ENCODE results near the gene KIAA1217. TPM values are rescaled to one million over a fixed set of nuclear protein-coding genes. Genes with fewer than 3 reads are reported as not detected.

Gene KIAA1217
- total RNA-seq, 4 donors from 2014 or later, result 34.8 to 66.8 (median 52.9) TPM

- no peak for DNase-seq (ENCODE audit: low spot score in 2 of 2)
- 80 to 84% methylated on average over 11 of the region's 11 CpGs for WGBS, 2 donors
- intact Hi-C loops (cut with DNase I; ENCODE audit: low total_unique reads), result no loop called here
- TF ChIP-seq POLR2A (IDR thresholded peaks at IDR 0.05), result no peak
- TF ChIP-seq CTCF (IDR thresholded peaks at IDR 0.05), result no peak
- no peak overlapping the region for H3K4me3 ChIP-seq (ENCODE audit: low read depth, poor library complexity, severe bottlenecking)
Observed at GRCh38 chr10:24292304-24293293, 83.7 kb downstream of the KIAA1217 start.

GRCh38 chr10:24299578-24300260, 90.8 kb downstream of the KIAA1217 start:
- no peak overlapping the region for H3K4me3 ChIP-seq (ENCODE audit: low read depth, poor library complexity, severe bottlenecking)
- intact Hi-C loops (cut with DNase I; ENCODE audit: low total_unique reads), result no loop called here
- DNase-seq (ENCODE audit: low spot score in 2 of 2), result no peak
- 88 to 93% methylated on average over 6 of the region's 6 CpGs for WGBS, 2 donors
- TF ChIP-seq POLR2A (IDR thresholded peaks at IDR 0.05), result no peak
- TF ChIP-seq CTCF (IDR thresholded peaks at IDR 0.05), result no peak

- WGBS, 2 donors, result 76 to 78% methylated on average over 8 of the region's 8 CpGs
- TF ChIP-seq CTCF (IDR thresholded peaks at IDR 0.05) (no peak), POLR2A (IDR thresholded peaks at IDR 0.05) (no peak)
- no peak overlapping the region for H3K4me3 ChIP-seq (ENCODE audit: low read depth, poor library complexity, severe bottlenecking)
- no peak for DNase-seq (ENCODE audit: low spot score in 2 of 2)
- intact Hi-C loops (cut with DNase I; ENCODE audit: low total_unique reads), result no loop called here
Observed at GRCh38 chr10:24303522-24304310, 94.8 kb downstream of the KIAA1217 start.

GRCh38 chr10:24305551-24306506, 96.9 kb downstream of the KIAA1217 start:
- DNase-seq (ENCODE audit: low spot score in 2 of 2), result no peak
- no peak overlapping the region for H3K4me3 ChIP-seq (ENCODE audit: low read depth, poor library complexity, severe bottlenecking)
- TF ChIP-seq POLR2A (IDR thresholded peaks at IDR 0.05) (no peak), CTCF (IDR thresholded peaks at IDR 0.05) (no peak)

GRCh38 chr10:24306507-24306875, 97.6 kb downstream of the KIAA1217 start:
- DNase-seq (ENCODE audit: low spot score in 2 of 2), result no peak
- 60 to 64% methylated on average over 4 of the region's 4 CpGs for WGBS, 2 donors
- TF ChIP-seq POLR2A (IDR thresholded peaks at IDR 0.05) (no peak), CTCF (IDR thresholded peaks at IDR 0.05) (no peak)
- no peak overlapping the region for H3K4me3 ChIP-seq (ENCODE audit: low read depth, poor library complexity, severe bottlenecking)
- intact Hi-C loops (cut with DNase I; ENCODE audit: low total_unique reads), result no loop called here

More at GRCh38 chr10:24305551-24306506, 96.9 kb downstream of the KIAA1217 start:
- WGBS, 2 donors, result 87 to 88% methylated on average over 8 of the region's 8 CpGs
- intact Hi-C loops (cut with DNase I; ENCODE audit: low total_unique reads), result no loop called here

Measured in lower leg skin (tissue), 4 donors.